ENCODE results near the gene IGLL5. TPM values are rescaled to one million over a fixed set of nuclear protein-coding genes. Genes with fewer than 3 reads are reported as not detected.
A peak's percentile ranks its signal among the peaks of the same experiment; 100 is the strongest.

The IGLL5 gene
- total and polyA plus RNA-seq, 9 of the 15 experiments (the other 6 are each of a cell fraction or from before 2014, with no cell fraction given): not detected

DNA sequence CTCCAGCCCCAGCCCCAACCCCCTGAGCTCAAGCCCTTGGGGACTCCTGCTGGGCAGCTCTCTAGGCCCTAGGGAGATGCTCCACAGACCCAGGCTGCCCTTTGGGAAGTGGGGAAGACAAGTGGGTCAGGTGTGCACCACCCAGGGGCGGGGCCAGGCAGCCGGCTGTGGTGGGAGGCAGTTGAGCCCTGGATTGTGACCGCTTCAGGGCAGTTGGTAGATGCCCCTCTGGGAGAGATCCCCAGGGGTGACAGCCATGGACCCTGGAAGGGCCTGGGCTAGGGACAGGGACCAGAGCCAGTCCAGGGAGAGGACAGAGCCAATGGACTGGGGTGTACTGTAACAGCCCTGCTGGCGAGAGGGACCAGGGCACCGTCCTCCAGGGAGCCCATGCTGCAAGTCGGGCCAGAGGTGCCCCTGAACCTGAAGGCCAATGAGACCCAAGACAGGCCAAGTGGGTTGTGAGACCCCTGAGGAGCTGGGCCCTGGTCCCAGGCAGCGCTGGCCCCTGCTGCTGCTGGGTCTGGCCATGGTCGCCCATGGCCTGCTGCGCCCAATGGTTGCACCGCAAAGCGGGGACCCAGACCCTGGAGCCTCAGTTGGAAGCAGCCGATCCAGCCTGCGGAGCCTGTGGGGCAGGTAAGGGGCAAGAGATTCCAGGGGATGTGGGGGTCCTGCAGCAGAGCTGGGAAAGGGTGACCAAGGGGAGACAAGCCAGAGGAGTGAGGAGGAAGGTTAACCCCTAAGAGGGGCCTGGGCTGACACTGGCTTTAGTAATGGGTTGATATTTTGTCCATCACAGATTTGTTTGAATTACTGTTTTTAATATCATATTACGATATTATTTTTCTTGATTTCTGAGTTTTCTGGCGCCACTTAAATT, at the start of gene IGLL5 (continued):
- TF ChIP-seq, protein P1, sequence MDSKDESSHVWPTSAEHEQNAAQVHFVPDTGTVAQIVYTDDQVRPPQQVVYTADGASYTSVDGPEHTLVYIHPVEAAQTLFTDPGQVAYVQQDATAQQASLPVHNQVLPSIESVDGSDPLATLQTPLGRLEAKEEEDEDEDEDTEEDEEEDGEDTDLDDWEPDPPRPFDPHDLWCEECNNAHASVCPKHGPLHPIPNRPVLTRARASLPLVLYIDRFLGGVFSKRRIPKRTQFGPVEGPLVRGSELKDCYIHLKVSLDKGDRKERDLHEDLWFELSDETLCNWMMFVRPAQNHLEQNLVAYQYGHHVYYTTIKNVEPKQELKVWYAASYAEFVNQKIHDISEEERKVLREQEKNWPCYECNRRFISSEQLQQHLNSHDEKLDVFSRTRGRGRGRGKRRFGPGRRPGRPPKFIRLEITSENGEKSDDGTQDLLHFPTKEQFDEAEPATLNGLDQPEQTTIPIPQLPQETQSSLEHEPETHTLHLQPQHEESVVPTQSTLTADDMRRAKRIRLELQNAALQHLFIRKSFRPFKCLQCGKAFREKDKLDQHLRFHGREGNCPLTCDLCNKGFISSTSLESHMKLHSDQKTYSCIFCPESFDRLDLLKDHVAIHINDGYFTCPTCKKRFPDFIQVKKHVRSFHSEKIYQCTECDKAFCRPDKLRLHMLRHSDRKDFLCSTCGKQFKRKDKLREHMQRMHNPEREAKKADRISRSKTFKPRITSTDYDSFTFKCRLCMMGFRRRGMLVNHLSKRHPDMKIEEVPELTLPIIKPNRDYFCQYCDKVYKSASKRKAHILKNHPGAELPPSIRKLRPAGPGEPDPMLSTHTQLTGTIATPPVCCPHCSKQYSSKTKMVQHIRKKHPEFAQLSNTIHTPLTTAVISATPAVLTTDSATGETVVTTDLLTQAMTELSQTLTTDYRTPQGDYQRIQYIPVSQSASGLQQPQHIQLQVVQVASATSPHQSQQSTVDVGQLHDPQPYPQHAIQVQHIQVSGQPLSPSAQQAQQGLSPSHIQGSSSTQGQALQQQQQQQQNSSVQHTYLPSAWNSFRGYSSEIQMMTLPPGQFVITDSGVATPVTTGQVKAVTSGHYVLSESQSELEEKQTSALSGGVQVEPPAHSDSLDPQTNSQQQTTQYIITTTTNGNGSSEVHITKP (IDR thresholded peaks at IDR 0.05; ENCODE audit: partially characterized antibody): peak; percentile 42
- no peak for TF ChIP-seq NUFIP1 (IDR thresholded peaks at IDR 0.05; ENCODE audit: partially characterized antibody)
- TF ChIP-seq NR1H2 (CRISPR knock-in tag; IDR thresholded peaks at IDR 0.05): no peak
- TF ChIP-seq FOXK1 (CRISPR knock-in tag; IDR thresholded peaks at IDR 0.05; ENCODE audit: borderline replicate concordance): no peak
- TF ChIP-seq IRF2 (CRISPR knock-in tag; IDR thresholded peaks at IDR 0.05): no peak
- no peak for TF ChIP-seq POLR2H (tag; IDR thresholded peaks at IDR 0.05; ENCODE audit: low read depth)
- TF ChIP-seq PRMT5 (CRISPR knock-in tag; IDR thresholded peaks at IDR 0.05): peak; percentile 52; the same call in 1 of the 2 replicates
- TF ChIP-seq BDP1 (IDR thresholded peaks at IDR 0.05; ENCODE audit: insufficient read depth, insufficient read length): no peak
- peak; percentile 5; the same call in 1 of the 2 replicates for TF ChIP-seq MAFK (IDR thresholded peaks at IDR 0.05; ENCODE audit: low read length)
- no peak for TF ChIP-seq ZNF354B (CRISPR knock-in tag; IDR thresholded peaks at IDR 0.05)
- TF ChIP-seq SLC30A9 (CRISPR knock-in tag; IDR thresholded peaks at IDR 0.05): no peak
- TF ChIP-seq, protein P2, sequence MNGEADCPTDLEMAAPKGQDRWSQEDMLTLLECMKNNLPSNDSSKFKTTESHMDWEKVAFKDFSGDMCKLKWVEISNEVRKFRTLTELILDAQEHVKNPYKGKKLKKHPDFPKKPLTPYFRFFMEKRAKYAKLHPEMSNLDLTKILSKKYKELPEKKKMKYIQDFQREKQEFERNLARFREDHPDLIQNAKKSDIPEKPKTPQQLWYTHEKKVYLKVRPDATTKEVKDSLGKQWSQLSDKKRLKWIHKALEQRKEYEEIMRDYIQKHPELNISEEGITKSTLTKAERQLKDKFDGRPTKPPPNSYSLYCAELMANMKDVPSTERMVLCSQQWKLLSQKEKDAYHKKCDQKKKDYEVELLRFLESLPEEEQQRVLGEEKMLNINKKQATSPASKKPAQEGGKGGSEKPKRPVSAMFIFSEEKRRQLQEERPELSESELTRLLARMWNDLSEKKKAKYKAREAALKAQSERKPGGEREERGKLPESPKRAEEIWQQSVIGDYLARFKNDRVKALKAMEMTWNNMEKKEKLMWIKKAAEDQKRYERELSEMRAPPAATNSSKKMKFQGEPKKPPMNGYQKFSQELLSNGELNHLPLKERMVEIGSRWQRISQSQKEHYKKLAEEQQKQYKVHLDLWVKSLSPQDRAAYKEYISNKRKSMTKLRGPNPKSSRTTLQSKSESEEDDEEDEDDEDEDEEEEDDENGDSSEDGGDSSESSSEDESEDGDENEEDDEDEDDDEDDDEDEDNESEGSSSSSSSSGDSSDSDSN (IDR thresholded peaks at IDR 0.05; ENCODE audit: borderline replicate concordance in 1 of 2, low read depth in 2 of 2, low read length in 2 of 2): 0 out of 4 replicates have a peak, but pooled peaks of 1 of the 2 experiments have one; percentile 40

Measured in K562 (cell line).